Stimulated activated CD4-positive, alpha-beta T cell treated with anti-CD3 and anti-CD28 coated beads, TNF-alpha, amount 100 ng/mL, for 4 hours (primary cell): ENCODE results near the gene LGALS1.

Source experiments
- DNase-seq, 3 experiments: peaks; one replicate each; pipeline ENCODE4 v3.0.0-alpha.2; 2020; ENCODE audit warnings: low read depth in 3 of 3

LGALS1 gene

DNA sequence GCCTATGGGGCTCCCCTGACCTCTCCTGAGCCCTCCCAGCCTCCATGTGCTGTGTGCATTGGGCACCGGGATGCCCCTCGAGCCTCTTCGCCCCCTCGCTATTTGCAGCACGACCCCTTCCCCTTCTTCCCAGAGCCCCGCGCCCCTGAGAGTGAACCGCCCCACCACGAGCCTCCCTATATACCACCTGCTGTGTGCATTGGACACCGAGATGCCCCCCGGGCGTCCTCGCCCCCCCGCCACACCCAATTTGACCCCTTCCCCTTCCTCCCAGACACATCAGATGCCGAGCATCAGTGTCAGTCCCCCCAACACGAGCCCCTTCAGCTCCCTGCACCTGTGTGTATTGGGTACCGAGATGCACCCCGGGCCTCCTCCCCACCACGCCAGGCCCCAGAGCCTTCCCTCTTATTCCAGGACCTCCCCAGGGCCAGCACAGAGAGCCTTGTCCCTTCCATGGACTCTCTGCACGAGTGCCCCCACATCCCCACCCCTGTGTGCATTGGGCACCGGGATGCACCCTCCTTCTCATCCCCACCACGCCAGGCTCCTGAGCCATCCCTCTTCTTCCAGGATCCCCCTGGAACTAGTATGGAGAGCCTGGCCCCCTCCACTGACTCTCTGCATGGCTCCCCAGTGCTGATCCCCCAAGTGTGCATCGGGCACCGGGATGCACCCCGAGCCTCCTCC, 50.3 kb downstream of the LGALS1 start:
- no peak for DNase-seq

DNA sequence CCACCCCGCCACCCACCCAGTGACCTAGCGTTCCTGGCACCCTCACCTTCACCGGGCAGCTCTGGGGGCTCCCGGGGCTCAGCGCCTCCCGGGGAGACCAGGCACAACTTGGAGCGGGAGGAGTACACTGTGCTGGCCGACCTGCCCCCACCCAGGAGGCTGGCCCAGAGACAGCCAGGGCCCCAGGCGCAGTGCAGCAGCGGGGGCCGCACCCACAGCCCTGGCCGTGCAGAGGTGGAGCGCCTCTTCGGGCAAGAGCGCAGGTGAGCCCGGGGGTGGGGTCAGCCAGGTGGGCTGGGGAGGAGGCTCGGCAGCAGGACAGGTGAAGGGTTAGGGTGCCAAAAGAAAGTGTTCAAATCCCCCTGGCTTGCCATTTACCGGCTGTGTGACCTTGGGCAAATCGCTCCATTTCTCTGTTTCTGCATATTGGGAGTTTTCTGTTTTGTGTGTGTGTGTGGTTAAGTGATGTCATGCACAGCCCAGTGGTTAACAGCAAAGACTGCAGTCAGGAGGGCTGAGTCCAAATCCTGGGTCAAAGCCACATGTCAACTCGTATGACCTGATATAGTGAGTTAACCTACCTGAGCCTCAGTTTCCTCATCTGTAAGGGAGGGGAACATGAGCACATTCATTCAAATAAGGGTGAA, 50.9 kb downstream of the LGALS1 start:
- no peak for DNase-seq

DNA sequence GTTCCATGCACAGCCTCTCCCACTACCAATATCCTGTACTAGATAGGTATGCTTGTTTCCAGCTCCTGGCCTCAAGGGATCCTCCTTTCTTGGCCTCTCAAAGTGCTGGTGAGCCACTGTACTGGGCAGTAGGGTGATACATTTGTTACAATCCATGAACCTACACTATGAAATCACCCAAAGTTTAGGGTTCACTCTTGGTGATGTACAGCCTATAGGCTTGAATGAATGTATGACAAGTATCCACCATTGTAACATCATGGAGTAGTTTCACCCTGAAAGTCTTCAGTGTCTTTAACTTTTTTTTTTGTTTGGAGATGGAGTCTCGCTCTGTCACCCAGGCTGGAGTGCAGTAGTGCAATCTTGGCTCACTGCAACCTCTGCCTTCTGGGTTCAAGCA, 53.2 kb downstream of the LGALS1 start:
- no peak for DNase-seq
